Measurements from ENCODE around the gene MSRB3. TPM values are rescaled to one million over a fixed set of nuclear protein-coding genes. Genes with fewer than 3 reads are reported as not detected.

The MSRB3 gene
- total RNA-seq, 1 experiment from 2014 or later, result 31.1 TPM

DNA sequence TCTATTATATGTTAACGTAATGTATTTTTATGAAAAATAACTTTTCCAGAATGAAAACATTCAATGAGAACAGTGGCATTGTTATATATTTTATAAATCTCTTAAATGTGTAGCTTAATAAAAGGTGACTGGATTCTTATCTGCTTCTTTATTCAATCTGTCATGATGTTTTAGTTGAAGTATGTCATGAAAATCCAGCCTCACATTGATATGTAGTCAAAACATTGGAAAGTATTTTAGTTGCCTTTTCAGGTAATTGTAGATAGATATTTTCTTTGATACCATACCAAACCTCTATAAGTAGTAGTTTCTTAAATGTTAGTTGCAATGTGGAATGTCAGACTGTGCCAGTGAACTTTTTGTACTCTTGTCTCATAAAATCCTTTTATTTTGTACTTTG lies 41.3 kb upstream of the MSRB3 start:
- CTCF ChIA-PET, result interaction anchor here (1.0 kb wide), 1 partner anchor 351 kb away, joined by 5 read pairs; no protein-coding TSS in a partner anchor
- no TSS peak for BruUV-seq (replicated peaks)
- no peak overlapping the region for H3K27ac Mint-ChIP-seq (ENCODE audit: low read depth, unreplicated experiment)

DNA sequence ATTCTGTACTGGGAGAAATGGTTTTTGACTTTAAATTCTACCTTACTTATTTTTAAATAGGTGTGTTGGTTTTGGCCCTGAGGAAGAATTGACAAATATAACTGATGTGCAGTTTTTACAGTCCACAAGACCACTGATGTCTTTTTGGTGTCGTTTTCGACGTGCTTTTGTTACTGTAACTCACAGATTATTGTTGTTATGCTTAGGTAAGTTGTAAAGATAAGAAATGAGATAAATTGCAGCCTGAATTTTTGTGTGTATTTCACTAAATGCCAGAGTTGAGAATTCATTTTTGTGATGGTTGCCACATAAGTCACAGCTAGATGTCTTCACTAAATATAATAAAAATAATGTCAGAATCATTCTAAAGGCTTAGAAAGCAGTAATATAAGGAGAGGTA lies 39.9 kb upstream of the MSRB3 start:
- no peaks in the 10 kb centered on the region for H3K9me3 Mint-ChIP-seq (ENCODE audit: unreplicated experiment)
- H3K27ac Mint-ChIP-seq (ENCODE audit: low read depth, unreplicated experiment), result no peak overlapping the region
- TF ChIP-seq CTCF (IDR thresholded peaks at IDR 0.05; ENCODE audit: unreplicated experiment), result no peak
- no peak for DNase-seq (ENCODE audit: unreplicated experiment)
- H3K36me3 Mint-ChIP-seq (ENCODE audit: insufficient read depth, unreplicated experiment), result peaks cover 28% of the 10 kb centered on the region
- POLR2A ChIA-PET, result interaction anchor here (1.2 kb wide), 2 partner anchors 20 to 70 kb away, joined by 3 read pairs; partner anchors contain the start of gene LEMD3
- CTCF ChIA-PET, result interaction anchor here (1.0 kb wide), 1 partner anchor 437 kb away, joined by 4 read pairs; no protein-coding TSS in a partner anchor
- H3K27me3 Mint-ChIP-seq (ENCODE audit: insufficient read depth, unreplicated experiment), result no peaks in the 10 kb centered on the region
- no peak overlapping the region for H3K4me3 Mint-ChIP-seq (ENCODE audit: unreplicated experiment)
- no peaks in the 10 kb centered on the region for H3K4me1 Mint-ChIP-seq (ENCODE audit: insufficient read depth, unreplicated experiment)
- intact Hi-C loops (cut with micrococcal nuclease), result loop anchor here (10.0 kb wide), 1 partner anchor 434 kb away; no protein-coding TSS in a partner anchor
- no TSS peak for BruUV-seq (replicated peaks)

More for the DNA sequence above, 41.3 kb upstream of the MSRB3 start:
- peaks cover 9% of the 10 kb centered on the region for H3K4me1 Mint-ChIP-seq (ENCODE audit: insufficient read depth, unreplicated experiment)
- POLR2A ChIA-PET, result no interaction called here
- H3K36me3 Mint-ChIP-seq (ENCODE audit: insufficient read depth, unreplicated experiment), result peaks cover 16% of the 10 kb centered on the region
- intact Hi-C loops (cut with micrococcal nuclease), result loop anchor here (10.0 kb wide), 1 partner anchor 432 kb away; no protein-coding TSS in a partner anchor
- H3K27me3 Mint-ChIP-seq (ENCODE audit: insufficient read depth, unreplicated experiment), result no peaks in the 10 kb centered on the region
- no peak for TF ChIP-seq CTCF (IDR thresholded peaks at IDR 0.05; ENCODE audit: unreplicated experiment)
- H3K9me3 Mint-ChIP-seq (ENCODE audit: unreplicated experiment), result no peaks in the 10 kb centered on the region
- no peak for DNase-seq (ENCODE audit: unreplicated experiment)
- no peak overlapping the region for H3K4me3 Mint-ChIP-seq (ENCODE audit: unreplicated experiment)

DNA sequence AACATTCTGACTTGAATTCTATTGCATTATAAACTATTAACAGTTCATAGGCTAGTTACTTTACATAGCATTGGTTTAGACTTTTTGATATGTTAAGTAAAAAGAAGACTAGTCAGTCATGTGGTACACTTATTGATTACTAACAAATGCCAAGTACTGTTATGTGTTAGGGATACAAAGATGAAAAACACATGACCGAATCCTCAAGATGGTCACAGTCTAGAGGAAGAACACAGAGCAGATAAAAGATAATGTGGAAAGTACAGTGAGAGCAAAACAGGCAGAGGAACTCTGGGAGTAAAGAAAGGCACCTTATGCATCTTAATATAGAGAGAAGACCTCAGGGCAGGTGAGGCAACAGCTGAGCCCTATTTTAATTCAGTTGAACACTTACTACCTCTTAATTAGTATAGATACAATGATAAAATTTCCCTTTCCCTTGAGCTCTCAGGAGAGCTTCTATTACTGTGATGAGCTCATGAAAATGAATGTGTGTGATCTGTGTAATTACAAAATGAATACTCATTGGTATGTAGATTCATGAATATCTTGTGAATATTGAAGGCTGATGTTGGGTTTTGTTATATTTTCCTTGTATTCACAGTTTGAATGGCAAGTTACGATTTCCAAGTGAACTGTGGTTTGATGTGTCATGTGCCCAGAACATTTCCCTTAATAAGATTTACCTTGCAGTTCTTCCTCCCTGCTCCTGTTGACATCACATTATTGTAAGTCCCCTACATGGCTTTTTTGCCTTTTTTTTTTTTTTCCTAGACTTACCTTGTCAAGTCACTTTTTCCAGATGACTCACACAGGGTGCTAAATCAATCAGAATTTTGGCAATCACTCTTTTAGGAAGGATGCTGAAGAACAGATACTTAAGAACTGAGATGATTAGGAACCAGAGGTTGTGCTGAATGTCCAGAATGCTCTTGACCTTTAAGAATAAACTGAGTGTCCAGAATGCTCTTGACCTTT lies 29.5 kb upstream of the MSRB3 start:
- Mint-ChIP-seq H3K4me3 (ENCODE audit: unreplicated experiment) (no peak overlapping the region), H3K9me3 (ENCODE audit: unreplicated experiment) (no peaks in the 10 kb centered on the region), H3K4me1 (ENCODE audit: insufficient read depth, unreplicated experiment) (no peaks in the 10 kb centered on the region), H3K27ac (ENCODE audit: low read depth, unreplicated experiment) (no peak overlapping the region), H3K36me3 (ENCODE audit: insufficient read depth, unreplicated experiment) (peaks cover 47% of the 10 kb centered on the region), H3K27me3 (ENCODE audit: insufficient read depth, unreplicated experiment) (no peaks in the 10 kb centered on the region)
- no peak for TF ChIP-seq CTCF (IDR thresholded peaks at IDR 0.05; ENCODE audit: unreplicated experiment)
- no peak for DNase-seq (ENCODE audit: unreplicated experiment)
- CTCF ChIA-PET, result no interaction called here
- intact Hi-C loops (cut with micrococcal nuclease), result no loop called here
- no TSS peak for BruUV-seq (replicated peaks)
- POLR2A ChIA-PET, result interaction anchor here (1.1 kb wide), 1 partner anchor 21 kb away, joined by 3 read pairs; no protein-coding TSS in a partner anchor

DNA sequence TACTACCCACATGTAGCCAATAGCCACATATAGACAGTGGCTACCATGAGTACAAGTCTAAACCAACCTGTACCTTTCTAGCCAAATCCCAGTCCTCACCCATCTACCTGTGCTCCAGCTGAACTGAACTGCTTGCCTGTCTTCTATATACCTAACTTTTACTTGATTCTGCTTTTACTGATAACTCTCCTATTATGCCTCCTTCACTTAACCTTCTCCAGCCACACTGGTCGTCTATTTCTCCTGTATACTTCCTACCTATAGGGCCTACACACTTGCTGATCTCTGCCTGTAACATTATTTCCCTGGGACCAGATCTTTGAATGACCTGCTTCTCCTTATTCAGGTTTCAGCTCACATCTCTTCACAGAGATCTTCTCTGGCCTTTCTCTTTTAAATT lies 26.0 kb upstream of the MSRB3 start:
- DNase-seq (ENCODE audit: unreplicated experiment), result no peak
- intact Hi-C loops (cut with micrococcal nuclease), result no loop called here
- Mint-ChIP-seq H3K4me3 (ENCODE audit: unreplicated experiment) (no peak overlapping the region), H3K27me3 (ENCODE audit: insufficient read depth, unreplicated experiment) (no peaks in the 10 kb centered on the region), H3K27ac (ENCODE audit: low read depth, unreplicated experiment) (no peak overlapping the region), H3K9me3 (ENCODE audit: unreplicated experiment) (no peaks in the 10 kb centered on the region), H3K4me1 (ENCODE audit: insufficient read depth, unreplicated experiment) (no peaks in the 10 kb centered on the region), H3K36me3 (ENCODE audit: insufficient read depth, unreplicated experiment) (peaks cover 29% of the 10 kb centered on the region)
- ChIA-PET CTCF (no interaction called here), POLR2A (interaction anchor here (0.6 kb wide), 1 partner anchor 143 kb away, joined by 3 read pairs; no protein-coding TSS in a partner anchor)
- TF ChIP-seq CTCF (IDR thresholded peaks at IDR 0.05; ENCODE audit: unreplicated experiment), result no peak
- no TSS peak for BruUV-seq (replicated peaks)

All from MCF 10A (cell line).